Ishikawa (cell line): Measurements from ENCODE around the gene CALML4.

ENCODE experiments used
- CEBPB ChIP-seq: IDR thresholded peaks from 2 replicates; pipeline ENCODE4 v1.6.1; 2012
- CREB1 ChIP-seq: IDR thresholded peaks from 2 replicates; pipeline ENCODE4 v1.6.1; 2012; ENCODE audit warnings: low read depth
- EGR1 ChIP-seq: IDR thresholded peaks from 2 replicates; pipeline ENCODE4 v1.6.1; 2012
- EP300 ChIP-seq: IDR thresholded peaks from 2 replicates; pipeline ENCODE4 v1.6.1; 2012; ENCODE audit warnings: borderline replicate concordance
- FOXM1 ChIP-seq: IDR thresholded peaks from 2 replicates; pipeline ENCODE4 v1.6.1; 2012; ENCODE audit warnings: low read depth, borderline replicate concordance
- NFIC ChIP-seq: IDR thresholded peaks from 2 replicates; pipeline ENCODE4 v1.6.1; 2012
- RAD21 ChIP-seq: IDR thresholded peaks from 2 replicates; pipeline ENCODE4 v1.6.1; 2012; ENCODE audit warnings: low read depth
- TAF1 ChIP-seq: IDR thresholded peaks from 2 replicates; pipeline ENCODE4 v1.6.1; 2012; ENCODE audit warnings: low read depth, mild to moderate bottlenecking
- TCF12 ChIP-seq: IDR thresholded peaks from 2 replicates; pipeline ENCODE4 v1.6.1; 2012; ENCODE audit warnings: low read depth
- TEAD4 ChIP-seq: IDR thresholded peaks from 2 replicates; pipeline ENCODE4 v1.6.1; 2012
- USF1 ChIP-seq: IDR thresholded peaks from 2 replicates; pipeline ENCODE4 v1.6.1; 2012
- YY1 ChIP-seq: IDR thresholded peaks from 2 replicates; pipeline ENCODE4 v1.6.1; 2012; ENCODE audit warnings: low read depth
- ZBTB7A ChIP-seq: IDR thresholded peaks from 2 replicates; pipeline ENCODE4 v1.6.1; 2012; ENCODE audit warnings: low read depth
- TF ChIP-seq, protein P1 (sequence below): IDR thresholded peaks from 2 replicates; pipeline ENCODE4 v1.6.1; 2012
- TF ChIP-seq, protein P2 (sequence below): IDR thresholded peaks from 2 replicates; pipeline ENCODE4 v1.6.1; 2012; ENCODE audit warnings: low read depth, mild to moderate bottlenecking

Gene CALML4

GRCh38 chr15:68157074-68157473, 48.1 kb downstream of the CALML4 start:
- TF ChIP-seq, protein P1, sequence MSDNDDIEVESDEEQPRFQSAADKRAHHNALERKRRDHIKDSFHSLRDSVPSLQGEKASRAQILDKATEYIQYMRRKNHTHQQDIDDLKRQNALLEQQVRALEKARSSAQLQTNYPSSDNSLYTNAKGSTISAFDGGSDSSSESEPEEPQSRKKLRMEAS, result no peak
- TF ChIP-seq, protein P2, sequence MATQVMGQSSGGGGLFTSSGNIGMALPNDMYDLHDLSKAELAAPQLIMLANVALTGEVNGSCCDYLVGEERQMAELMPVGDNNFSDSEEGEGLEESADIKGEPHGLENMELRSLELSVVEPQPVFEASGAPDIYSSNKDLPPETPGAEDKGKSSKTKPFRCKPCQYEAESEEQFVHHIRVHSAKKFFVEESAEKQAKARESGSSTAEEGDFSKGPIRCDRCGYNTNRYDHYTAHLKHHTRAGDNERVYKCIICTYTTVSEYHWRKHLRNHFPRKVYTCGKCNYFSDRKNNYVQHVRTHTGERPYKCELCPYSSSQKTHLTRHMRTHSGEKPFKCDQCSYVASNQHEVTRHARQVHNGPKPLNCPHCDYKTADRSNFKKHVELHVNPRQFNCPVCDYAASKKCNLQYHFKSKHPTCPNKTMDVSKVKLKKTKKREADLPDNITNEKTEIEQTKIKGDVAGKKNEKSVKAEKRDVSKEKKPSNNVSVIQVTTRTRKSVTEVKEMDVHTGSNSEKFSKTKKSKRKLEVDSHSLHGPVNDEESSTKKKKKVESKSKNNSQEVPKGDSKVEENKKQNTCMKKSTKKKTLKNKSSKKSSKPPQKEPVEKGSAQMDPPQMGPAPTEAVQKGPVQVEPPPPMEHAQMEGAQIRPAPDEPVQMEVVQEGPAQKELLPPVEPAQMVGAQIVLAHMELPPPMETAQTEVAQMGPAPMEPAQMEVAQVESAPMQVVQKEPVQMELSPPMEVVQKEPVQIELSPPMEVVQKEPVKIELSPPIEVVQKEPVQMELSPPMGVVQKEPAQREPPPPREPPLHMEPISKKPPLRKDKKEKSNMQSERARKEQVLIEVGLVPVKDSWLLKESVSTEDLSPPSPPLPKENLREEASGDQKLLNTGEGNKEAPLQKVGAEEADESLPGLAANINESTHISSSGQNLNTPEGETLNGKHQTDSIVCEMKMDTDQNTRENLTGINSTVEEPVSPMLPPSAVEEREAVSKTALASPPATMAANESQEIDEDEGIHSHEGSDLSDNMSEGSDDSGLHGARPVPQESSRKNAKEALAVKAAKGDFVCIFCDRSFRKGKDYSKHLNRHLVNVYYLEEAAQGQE, result no peak
- TF ChIP-seq ZBTB7A (no peak), NFIC (no peak), TAF1 (no peak), CEBPB (no peak), USF1 (no peak), EGR1 (no peak), YY1 (no peak), FOXM1 (no peak), EP300 (no peak), TEAD4 (no peak), RAD21 (no peak), CREB1 (no peak), TCF12 (no peak)

DNA sequence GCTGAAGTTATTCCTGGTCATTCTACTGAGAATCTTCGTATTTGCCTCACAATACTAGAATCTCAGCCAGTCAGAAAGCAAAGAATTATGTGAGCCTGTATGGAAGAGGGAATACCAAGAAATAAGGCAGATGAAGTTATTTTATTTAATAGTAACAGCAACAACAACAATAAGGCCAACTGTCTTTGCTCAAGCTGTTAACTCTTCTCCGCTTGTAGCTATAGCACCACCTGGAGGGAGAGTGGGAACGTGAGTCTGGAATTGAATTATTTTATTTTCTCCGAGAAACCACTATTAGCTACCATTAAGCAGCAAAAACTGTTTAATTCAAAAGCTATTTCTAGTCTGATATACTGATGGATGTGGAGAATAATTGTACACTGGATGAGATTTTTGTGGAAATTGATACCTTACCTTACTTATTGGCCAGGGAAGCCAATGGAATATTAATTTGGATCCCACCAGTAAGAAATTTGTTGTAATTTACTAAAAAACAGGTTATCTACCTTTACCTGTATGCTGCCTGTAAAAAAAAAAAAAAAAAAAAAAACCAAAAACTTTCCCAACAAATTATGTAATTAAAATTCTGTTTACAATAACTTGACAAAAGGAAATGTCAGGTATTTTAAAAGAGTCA, 50.1 kb downstream of the CALML4 start:
- TF ChIP-seq RAD21, result peak; percentile 88
- TF ChIP-seq TCF12, result no peak
- no peak for TF ChIP-seq USF1
- TF ChIP-seq FOXM1, result no peak
- TF ChIP-seq CEBPB, result no peak

DNA sequence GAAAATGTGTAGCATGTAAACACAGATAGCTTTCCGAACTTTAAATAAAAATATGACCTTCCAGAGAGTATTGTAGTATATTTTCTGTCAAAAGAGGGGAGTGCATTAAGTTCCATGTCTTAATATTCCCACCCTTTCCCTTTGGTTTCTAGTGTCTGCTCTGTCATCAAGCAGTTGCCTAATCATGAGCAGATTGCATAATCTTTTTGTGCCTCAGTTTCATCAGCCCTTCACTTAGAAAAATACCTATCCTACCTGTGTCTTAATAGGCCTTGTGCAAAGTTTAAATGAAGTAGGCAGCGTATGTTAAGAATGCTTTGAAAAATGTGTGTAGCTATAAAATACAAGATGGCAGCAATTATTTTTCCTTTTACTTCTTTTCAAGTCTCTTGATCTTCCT, 52.8 kb downstream of the CALML4 start:
- TF ChIP-seq EP300, result no peak
- peak; percentile 59; the same call in 1 of the 2 replicates for TF ChIP-seq CEBPB

DNA sequence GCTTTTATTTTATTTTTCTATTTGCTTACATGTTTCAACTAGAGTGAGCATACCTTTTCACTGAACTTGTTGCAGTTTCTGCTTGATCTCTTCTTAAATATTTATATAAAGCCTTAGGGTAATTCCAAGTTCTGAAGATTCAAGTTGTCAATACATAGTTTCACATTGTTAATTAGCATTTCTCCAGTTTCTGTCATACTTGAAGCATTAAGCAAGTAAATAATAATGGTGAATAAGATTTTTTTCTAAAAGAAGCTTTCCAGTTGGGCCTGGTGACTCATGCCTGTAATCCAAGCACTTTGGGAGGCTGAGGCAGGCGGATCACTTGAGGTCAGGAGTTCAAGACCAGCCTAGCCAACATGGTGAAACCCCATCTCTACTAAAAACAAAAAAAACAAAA, 53.9 kb downstream of the CALML4 start:
- no peak for TF ChIP-seq RAD21
- TF ChIP-seq, protein P1, result no peak
- TF ChIP-seq TAF1, result no peak

DNA sequence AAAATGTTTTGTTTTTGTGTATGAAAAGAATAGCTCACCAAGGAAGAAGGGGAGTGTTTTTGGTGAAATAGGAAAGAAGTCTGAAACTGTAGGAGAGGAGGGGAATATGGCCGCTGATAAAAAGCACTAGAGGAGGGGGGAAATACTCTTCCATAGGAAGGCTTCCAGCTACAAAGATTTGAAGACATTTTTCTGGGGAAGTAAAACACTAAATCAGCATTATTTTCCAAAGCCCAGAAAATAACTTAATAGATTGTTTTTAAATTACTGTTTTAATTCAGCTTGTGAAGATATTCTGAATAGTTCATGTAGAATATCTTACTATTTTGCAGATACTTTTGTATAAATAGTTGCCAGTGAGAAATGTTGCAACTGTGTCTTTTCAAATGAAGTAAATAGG, 54.9 kb downstream of the CALML4 start:
- TF ChIP-seq, protein P1, result no peak
- TF ChIP-seq CEBPB (no peak), YY1 (no peak), CREB1 (no peak)
- TF ChIP-seq, protein P2, result no peak

- TF ChIP-seq EP300, result no peak
- TF ChIP-seq, protein P2, result no peak
- no peak for TF ChIP-seq CREB1
- no peak for TF ChIP-seq ZBTB7A
- no peak for TF ChIP-seq TAF1
- no peak for TF ChIP-seq YY1
- no peak for TF ChIP-seq FOXM1
- no peak for TF ChIP-seq EGR1
- TF ChIP-seq RAD21, result no peak
- TF ChIP-seq, protein P1, result no peak
- no peak for TF ChIP-seq NFIC
- TF ChIP-seq USF1, result no peak
- TF ChIP-seq TCF12, result no peak
- TF ChIP-seq CEBPB, result no peak
- no peak for TF ChIP-seq TEAD4
These were observed 56.1 kb downstream of the CALML4 start for GRCh38 chr15:68149059-68149458.
